GM12878 (cell line): ENCODE measurements around the gene DSTYK.

Source experiments
- BCL11A ChIP-seq: IDR thresholded peaks from 2 replicates; pipeline ENCODE4 v1.6.1; 2011; ENCODE audit warnings: low read depth, low read length
- DPF2 ChIP-seq: fragments of 450-650 bp; IDR thresholded peaks from 2 replicates; pipeline ENCODE4 v1.6.1; 2017; ENCODE audit warnings: mild to moderate bottlenecking
- EGR1 ChIP-seq, 2 experiments: IDR thresholded peaks; 1 replicate in 1 of 2; 2 replicates in 1 of 2; pipeline ENCODE4 v1.6.1; 2011 to 2012; ENCODE audit warnings: low read depth in 2 of 2, low read length in 2 of 2, borderline replicate concordance in 1 of 2, mild to moderate bottlenecking in 1 of 2, moderate library complexity in 1 of 2
- EP300 ChIP-seq, 2 experiments: fragments of 150-350 bp in 1 of 2; IDR thresholded peaks; 2 replicates each; pipeline ENCODE4 v1.6.1; 2011 to 2012; ENCODE audit warnings: low read depth in 2 of 2, low read length in 2 of 2, borderline replicate concordance in 1 of 2, improper control_type of control experiment in 1 of 2, inconsistent platforms in 1 of 2; ENCODE audit not compliant: control insufficient read depth in 1 of 2
- HDAC6 ChIP-seq: fragments of 200-600 bp; sonication (generic); IDR thresholded peaks from one replicate; pipeline ENCODE4 v1.8.0; 2017; ENCODE audit warnings: antibody characterized with exemption; ENCODE audit not compliant: unreplicated experiment
- JUND ChIP-seq: IDR thresholded peaks from 2 replicates; pipeline ENCODE4 v1.6.1; 2012; ENCODE audit warnings: low read depth, mild to moderate bottlenecking, low read length, improper control_type of control experiment, moderate library complexity
- POLR2A ChIP-seq: IDR thresholded peaks from 2 replicates; pipeline ENCODE4 v1.6.1; 2011; ENCODE audit warnings: low read depth, mild to moderate bottlenecking, low read length
- RELA ChIP-seq: fragments of 450-650 bp; IDR thresholded peaks from 2 replicates; pipeline ENCODE4 v1.8.0; 2014; ENCODE audit warnings: borderline replicate concordance; ENCODE audit not compliant: partially characterized antibody
- SMAD1 ChIP-seq: fragments of 450-650 bp; IDR thresholded peaks from 2 replicates; pipeline ENCODE4 v1.6.1; 2018; ENCODE audit warnings: mild to moderate bottlenecking, low read depth; ENCODE audit not compliant: partially characterized antibody
- SP1 ChIP-seq: IDR thresholded peaks from one replicate; pipeline ENCODE4 v1.6.1; 2011; ENCODE audit warnings: low read depth, low read length
- TF ChIP-seq, protein P1 (sequence below): fragments of 450-650 bp; IDR thresholded peaks from 2 replicates; pipeline ENCODE4 v1.6.1; 2014; ENCODE audit warnings: mild to moderate bottlenecking
- TF ChIP-seq, protein P2 (sequence below), 3 experiments: IDR thresholded peaks in 2 of 3; conservative IDR thresholded peaks in 1 of 3; 2 replicates each; pipeline ENCODE4 v1.5.1; 2011; ENCODE audit warnings: low read depth in 3 of 3, low read length in 3 of 3, mild to moderate bottlenecking in 3 of 3, control low read depth in 2 of 3, moderate library complexity in 2 of 3, inconsistent platforms in 1 of 3, mixed read lengths in 1 of 3; ENCODE audit not compliant: control insufficient read depth in 2 of 3, insufficient read depth in 1 of 3; ENCODE audit errors: extremely low read depth in 1 of 3
- TF ChIP-seq, protein P3 (sequence below): fragments of 450-650 bp; IDR thresholded peaks from 2 replicates; pipeline ENCODE4 v1.6.1; 2017; ENCODE audit warnings: antibody characterized with exemption, mild to moderate bottlenecking, moderate library complexity
- TF ChIP-seq, protein P4 (sequence below): IDR thresholded peaks from 2 replicates; pipeline ENCODE4 v1.6.1; 2012; ENCODE audit warnings: mild to moderate bottlenecking, low read depth, low read length

DNA sequence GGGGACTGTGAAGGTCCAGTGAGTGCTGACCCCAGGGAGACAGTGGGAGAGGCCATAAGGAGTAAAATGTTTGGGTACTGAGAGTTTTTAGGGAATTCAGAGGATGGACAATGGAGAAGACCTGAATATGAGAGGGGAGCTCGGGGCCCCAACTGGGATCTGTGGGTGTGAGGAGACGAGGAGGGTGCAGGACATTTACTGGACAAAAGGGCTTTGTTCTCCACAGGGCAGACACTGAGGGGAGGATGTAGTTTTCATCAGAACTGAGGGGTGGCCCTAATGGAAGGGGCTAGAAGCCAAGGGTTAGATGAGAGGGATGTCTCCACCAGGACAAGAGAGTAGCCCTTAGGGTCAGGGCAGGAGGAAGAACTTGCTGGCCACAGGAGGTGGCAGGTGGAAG, 46.2 kb upstream of the DSTYK start:
- TF ChIP-seq, protein P1, sequence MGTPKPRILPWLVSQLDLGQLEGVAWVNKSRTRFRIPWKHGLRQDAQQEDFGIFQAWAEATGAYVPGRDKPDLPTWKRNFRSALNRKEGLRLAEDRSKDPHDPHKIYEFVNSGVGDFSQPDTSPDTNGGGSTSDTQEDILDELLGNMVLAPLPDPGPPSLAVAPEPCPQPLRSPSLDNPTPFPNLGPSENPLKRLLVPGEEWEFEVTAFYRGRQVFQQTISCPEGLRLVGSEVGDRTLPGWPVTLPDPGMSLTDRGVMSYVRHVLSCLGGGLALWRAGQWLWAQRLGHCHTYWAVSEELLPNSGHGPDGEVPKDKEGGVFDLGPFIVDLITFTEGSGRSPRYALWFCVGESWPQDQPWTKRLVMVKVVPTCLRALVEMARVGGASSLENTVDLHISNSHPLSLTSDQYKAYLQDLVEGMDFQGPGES, result no peak
- TF ChIP-seq, protein P2, sequence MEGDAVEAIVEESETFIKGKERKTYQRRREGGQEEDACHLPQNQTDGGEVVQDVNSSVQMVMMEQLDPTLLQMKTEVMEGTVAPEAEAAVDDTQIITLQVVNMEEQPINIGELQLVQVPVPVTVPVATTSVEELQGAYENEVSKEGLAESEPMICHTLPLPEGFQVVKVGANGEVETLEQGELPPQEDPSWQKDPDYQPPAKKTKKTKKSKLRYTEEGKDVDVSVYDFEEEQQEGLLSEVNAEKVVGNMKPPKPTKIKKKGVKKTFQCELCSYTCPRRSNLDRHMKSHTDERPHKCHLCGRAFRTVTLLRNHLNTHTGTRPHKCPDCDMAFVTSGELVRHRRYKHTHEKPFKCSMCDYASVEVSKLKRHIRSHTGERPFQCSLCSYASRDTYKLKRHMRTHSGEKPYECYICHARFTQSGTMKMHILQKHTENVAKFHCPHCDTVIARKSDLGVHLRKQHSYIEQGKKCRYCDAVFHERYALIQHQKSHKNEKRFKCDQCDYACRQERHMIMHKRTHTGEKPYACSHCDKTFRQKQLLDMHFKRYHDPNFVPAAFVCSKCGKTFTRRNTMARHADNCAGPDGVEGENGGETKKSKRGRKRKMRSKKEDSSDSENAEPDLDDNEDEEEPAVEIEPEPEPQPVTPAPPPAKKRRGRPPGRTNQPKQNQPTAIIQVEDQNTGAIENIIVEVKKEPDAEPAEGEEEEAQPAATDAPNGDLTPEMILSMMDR (IDR thresholded peaks at IDR 0.05 in 2 of 3, conservative IDR thresholded peaks at IDR 0.05 in 1 of 3; ENCODE audit: control insufficient read depth in 2 of 3, extremely low read depth in 1 of 3, insufficient read depth in 1 of 3, low read depth in 3 of 3, low read length in 3 of 3), result no peak
- TF ChIP-seq SP1 (no peak), BCL11A (no peak), SMAD1 (no peak), JUND (no peak), HDAC6 (no peak), EP300 (IDR thresholded peaks at IDR 0.05; ENCODE audit: borderline replicate concordance in 1 of 2, control insufficient read depth in 1 of 2, low read depth in 2 of 2, low read length in 2 of 2) (no peak), POLR2A (no peak), RELA (no peak), EGR1 (IDR thresholded peaks at IDR 0.05; ENCODE audit: borderline replicate concordance in 1 of 2, low read depth in 2 of 2, low read length in 2 of 2) (no peak), DPF2 (no peak)
- TF ChIP-seq, protein P3, sequence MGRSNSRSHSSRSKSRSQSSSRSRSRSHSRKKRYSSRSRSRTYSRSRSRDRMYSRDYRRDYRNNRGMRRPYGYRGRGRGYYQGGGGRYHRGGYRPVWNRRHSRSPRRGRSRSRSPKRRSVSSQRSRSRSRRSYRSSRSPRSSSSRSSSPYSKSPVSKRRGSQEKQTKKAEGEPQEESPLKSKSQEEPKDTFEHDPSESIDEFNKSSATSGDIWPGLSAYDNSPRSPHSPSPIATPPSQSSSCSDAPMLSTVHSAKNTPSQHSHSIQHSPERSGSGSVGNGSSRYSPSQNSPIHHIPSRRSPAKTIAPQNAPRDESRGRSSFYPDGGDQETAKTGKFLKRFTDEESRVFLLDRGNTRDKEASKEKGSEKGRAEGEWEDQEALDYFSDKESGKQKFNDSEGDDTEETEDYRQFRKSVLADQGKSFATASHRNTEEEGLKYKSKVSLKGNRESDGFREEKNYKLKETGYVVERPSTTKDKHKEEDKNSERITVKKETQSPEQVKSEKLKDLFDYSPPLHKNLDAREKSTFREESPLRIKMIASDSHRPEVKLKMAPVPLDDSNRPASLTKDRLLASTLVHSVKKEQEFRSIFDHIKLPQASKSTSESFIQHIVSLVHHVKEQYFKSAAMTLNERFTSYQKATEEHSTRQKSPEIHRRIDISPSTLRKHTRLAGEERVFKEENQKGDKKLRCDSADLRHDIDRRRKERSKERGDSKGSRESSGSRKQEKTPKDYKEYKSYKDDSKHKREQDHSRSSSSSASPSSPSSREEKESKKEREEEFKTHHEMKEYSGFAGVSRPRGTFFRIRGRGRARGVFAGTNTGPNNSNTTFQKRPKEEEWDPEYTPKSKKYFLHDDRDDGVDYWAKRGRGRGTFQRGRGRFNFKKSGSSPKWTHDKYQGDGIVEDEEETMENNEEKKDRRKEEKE, result no peak
- TF ChIP-seq, protein P4, sequence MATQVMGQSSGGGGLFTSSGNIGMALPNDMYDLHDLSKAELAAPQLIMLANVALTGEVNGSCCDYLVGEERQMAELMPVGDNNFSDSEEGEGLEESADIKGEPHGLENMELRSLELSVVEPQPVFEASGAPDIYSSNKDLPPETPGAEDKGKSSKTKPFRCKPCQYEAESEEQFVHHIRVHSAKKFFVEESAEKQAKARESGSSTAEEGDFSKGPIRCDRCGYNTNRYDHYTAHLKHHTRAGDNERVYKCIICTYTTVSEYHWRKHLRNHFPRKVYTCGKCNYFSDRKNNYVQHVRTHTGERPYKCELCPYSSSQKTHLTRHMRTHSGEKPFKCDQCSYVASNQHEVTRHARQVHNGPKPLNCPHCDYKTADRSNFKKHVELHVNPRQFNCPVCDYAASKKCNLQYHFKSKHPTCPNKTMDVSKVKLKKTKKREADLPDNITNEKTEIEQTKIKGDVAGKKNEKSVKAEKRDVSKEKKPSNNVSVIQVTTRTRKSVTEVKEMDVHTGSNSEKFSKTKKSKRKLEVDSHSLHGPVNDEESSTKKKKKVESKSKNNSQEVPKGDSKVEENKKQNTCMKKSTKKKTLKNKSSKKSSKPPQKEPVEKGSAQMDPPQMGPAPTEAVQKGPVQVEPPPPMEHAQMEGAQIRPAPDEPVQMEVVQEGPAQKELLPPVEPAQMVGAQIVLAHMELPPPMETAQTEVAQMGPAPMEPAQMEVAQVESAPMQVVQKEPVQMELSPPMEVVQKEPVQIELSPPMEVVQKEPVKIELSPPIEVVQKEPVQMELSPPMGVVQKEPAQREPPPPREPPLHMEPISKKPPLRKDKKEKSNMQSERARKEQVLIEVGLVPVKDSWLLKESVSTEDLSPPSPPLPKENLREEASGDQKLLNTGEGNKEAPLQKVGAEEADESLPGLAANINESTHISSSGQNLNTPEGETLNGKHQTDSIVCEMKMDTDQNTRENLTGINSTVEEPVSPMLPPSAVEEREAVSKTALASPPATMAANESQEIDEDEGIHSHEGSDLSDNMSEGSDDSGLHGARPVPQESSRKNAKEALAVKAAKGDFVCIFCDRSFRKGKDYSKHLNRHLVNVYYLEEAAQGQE, result no peak
